Measurements from ENCODE around the gene COTL1. TPM values are rescaled to one million over a fixed set of nuclear protein-coding genes. Genes with fewer than 3 reads are reported as not detected.
A peak's percentile ranks its signal among the peaks of the same experiment; 100 is the strongest.

The COTL1 gene
- total RNA-seq, 1 donor: 134 TPM

DNA sequence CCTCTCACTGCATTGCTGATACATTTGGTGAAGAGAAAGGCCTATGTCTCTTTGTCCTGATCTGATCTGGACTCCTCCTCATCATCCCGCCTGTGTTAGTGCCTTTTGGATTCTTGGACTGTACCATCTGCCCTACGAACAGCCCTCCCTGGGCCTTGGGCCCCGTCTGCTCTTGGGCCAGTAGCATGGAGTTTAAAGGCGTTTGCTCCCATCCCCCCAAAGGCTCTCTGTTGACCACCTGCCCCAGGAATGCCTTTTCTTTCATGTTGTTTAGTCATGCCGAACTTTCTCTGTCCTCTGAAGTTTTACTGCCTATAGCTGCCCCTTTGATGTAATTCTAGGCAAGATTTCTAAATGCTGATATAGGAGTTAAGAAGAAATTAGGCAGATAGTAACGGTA lies 82.5 kb downstream of the COTL1 start:
- H3K4me3 ChIP-seq (ENCODE audit: low read depth, low read length): no peak overlapping the region
- no peak for DNase-seq (ENCODE audit: low read depth)
- TF ChIP-seq, protein P1, sequence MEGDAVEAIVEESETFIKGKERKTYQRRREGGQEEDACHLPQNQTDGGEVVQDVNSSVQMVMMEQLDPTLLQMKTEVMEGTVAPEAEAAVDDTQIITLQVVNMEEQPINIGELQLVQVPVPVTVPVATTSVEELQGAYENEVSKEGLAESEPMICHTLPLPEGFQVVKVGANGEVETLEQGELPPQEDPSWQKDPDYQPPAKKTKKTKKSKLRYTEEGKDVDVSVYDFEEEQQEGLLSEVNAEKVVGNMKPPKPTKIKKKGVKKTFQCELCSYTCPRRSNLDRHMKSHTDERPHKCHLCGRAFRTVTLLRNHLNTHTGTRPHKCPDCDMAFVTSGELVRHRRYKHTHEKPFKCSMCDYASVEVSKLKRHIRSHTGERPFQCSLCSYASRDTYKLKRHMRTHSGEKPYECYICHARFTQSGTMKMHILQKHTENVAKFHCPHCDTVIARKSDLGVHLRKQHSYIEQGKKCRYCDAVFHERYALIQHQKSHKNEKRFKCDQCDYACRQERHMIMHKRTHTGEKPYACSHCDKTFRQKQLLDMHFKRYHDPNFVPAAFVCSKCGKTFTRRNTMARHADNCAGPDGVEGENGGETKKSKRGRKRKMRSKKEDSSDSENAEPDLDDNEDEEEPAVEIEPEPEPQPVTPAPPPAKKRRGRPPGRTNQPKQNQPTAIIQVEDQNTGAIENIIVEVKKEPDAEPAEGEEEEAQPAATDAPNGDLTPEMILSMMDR (IDR thresholded peaks at IDR 0.05; ENCODE audit: insufficient read depth, low read length): no peak

GRCh38 chr16:84534815-84535214 lies 83.1 kb downstream of the COTL1 start:
- TF ChIP-seq, protein P1 (IDR thresholded peaks at IDR 0.05; ENCODE audit: insufficient read depth, low read length): no peak
- no peak for DNase-seq (ENCODE audit: low read depth)
- no peak overlapping the region for H3K4me3 ChIP-seq (ENCODE audit: low read depth, low read length)

DNA sequence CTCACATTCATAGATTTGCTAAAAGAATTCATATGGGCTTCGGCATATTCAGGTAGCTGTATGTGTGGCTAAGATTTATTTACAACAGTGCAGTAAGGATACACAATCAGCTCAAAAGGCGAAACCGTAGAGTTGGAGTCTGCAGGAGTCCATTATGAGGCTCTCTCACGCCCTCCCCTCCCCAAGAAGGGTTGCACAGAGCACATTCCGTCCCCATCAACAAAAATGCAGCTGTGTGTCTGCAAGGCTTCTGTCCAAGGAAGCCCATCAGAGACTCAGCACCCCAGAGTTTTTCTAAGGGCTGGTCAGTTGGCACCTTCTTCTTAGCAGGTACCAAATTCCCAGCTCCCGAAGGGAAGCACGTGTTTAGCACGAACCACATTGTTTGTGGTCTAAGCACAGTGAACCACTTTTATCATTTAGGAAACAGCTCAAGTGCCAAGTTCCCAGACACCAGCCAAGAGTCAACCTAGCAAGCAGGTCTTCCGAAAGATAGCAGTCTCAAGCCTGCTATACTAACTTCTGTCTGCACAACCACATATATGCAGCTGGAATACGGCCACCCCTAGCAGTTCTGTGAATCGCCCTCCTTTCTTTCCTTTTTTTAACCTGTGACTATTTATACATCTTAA lies 84.9 kb downstream of the COTL1 start:
- DNase-seq (ENCODE audit: low read depth): no peak
- TF ChIP-seq, protein P1 (IDR thresholded peaks at IDR 0.05; ENCODE audit: insufficient read depth, low read length): no peak
- no peak overlapping the region for H3K4me3 ChIP-seq (ENCODE audit: low read depth, low read length)

DNA sequence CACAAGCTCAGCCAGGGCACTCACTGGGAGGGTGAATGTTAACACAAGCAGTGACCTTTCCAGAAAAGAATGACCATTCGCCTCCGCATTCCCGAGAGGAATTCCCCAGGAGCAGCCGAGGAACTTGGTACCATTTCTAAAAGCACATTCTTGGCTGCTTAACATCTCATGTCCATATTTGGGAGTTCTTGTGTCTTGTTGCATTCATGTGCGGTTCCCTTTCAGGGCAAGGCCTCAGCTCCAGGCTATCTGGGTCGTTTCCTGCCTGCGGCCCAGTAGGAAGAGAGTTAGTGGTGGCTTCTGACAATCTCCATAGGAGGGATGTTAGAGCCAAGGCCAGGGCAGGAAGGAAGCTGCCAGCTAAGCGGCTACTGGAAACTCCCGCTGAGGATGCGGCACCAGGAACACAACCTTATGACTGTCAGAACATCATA lies 85.6 kb downstream of the COTL1 start:
- TF ChIP-seq, protein P1 (IDR thresholded peaks at IDR 0.05; ENCODE audit: insufficient read depth, low read length): no peak
- no peak overlapping the region for H3K4me3 ChIP-seq (ENCODE audit: low read depth, low read length)
- peak; percentile 97 for DNase-seq (ENCODE audit: low read depth)

DNA sequence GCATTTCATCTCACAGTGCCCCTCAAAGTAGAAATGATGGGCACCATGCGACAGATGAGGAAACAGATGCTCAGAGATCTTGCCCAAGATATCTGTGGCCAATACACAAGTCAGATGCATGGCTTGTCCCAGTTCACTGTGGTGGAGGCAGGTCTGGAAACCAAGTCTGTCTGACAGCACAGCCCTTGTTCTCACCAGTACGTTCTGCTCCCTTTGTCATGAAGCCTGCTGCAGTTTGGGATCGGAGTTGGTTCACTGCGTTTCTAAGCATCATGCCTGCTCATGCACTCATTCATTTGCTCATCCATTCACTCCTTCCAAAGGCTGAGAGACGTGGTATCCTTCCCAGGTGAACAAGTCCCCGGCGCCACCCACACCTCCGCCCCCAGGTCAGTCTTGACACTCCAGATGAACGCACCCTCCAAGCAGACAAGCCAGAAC lies 86.2 kb downstream of the COTL1 start:
- no peak for DNase-seq (ENCODE audit: low read depth)
- no peak overlapping the region for H3K4me3 ChIP-seq (ENCODE audit: low read depth, low read length)
- TF ChIP-seq, protein P1 (IDR thresholded peaks at IDR 0.05; ENCODE audit: insufficient read depth, low read length): no peak

DNA sequence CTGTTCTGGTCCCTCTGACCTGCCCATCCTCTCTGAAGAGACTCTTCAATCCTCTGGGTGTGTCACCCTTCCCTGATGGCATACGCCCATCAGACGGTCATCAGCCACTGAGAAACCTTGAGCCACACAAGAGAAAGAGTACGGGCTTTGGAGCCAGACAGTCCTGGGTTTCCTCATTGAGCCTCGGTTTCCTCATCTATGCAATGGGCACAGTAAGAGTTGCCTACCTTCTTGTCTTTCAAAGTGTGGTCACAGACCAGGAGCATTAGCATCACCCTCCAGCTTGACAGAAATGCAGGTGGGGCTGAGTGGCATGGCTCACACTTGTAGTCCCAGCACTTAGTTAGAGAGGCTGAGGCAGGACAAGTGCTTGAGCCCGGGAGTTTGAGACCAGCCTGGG lies 87.3 kb downstream of the COTL1 start:
- H3K4me3 ChIP-seq (ENCODE audit: low read depth, low read length): no peak overlapping the region
- TF ChIP-seq, protein P1 (IDR thresholded peaks at IDR 0.05; ENCODE audit: insufficient read depth, low read length): no peak
- no peak for DNase-seq (ENCODE audit: low read depth)

GRCh38 chr16:84529607-84530006 lies 88.3 kb downstream of the COTL1 start:
- TF ChIP-seq, protein P1 (IDR thresholded peaks at IDR 0.05; ENCODE audit: insufficient read depth, low read length): no peak
- no peak for DNase-seq (ENCODE audit: low read depth)
- no peak overlapping the region for H3K4me3 ChIP-seq (ENCODE audit: low read depth, low read length)

All from fibroblast of the aortic adventitia (primary cell).